DND-41 (cell line): ENCODE data around the gene NAA15.

ENCODE experiments used
- ATAC-seq: fragments of 200-7000 bp; cut with Tn5 transposase; 3 replicates; pipeline ENCODE4 v1.9.1; 2021; ENCODE audit warnings: low read depth; ENCODE audit not compliant: insufficient read depth
- DNase-seq: peaks from one replicate; pipeline ENCODE4 v3.0.0-alpha.2; 2020
- H2AFZ ChIP-seq: 2 replicates; pipeline ENCODE4 v1.6.0; 2012; ENCODE audit warnings: low read depth, low read length
- H3K27ac ChIP-seq: 2 replicates; pipeline ENCODE4 v1.5.1; 2012; ENCODE audit warnings: low read length, inconsistent platforms
- H3K27me3 ChIP-seq: fragments of 200-600 bp; sonication (generic); 2 replicates; pipeline ENCODE4 v1.6.0; 2012; ENCODE audit warnings: low read length, mild to moderate bottlenecking, inconsistent platforms; ENCODE audit not compliant: insufficient read depth, poor library complexity
- H3K36me3 ChIP-seq: 2 replicates; pipeline ENCODE4 v1.5.1; 2012; ENCODE audit warnings: low read length, inconsistent platforms; ENCODE audit not compliant: insufficient read depth
- H3K4me1 ChIP-seq: 2 replicates; pipeline ENCODE4 v1.5.1; 2012; ENCODE audit warnings: mild to moderate bottlenecking, low read length; ENCODE audit not compliant: insufficient read depth
- H3K4me2 ChIP-seq: 2 replicates; pipeline ENCODE4 v1.6.0; 2012; ENCODE audit warnings: mild to moderate bottlenecking, moderate library complexity, low read length, inconsistent platforms; ENCODE audit not compliant: insufficient read depth
- H3K4me3 ChIP-seq, 2 experiments: fragments of 200-600 bp in 1 of 2; shearing (Covaris generic) in 1 of 2; 2 replicates each; pipeline ENCODE4 v1.5.1; 2012 to 2016; ENCODE audit warnings: inconsistent platforms in 2 of 2, low read length in 2 of 2, mild to moderate bottlenecking in 2 of 2, low read depth in 1 of 2, moderate library complexity in 1 of 2
- H3K79me2 ChIP-seq: 2 replicates; pipeline ENCODE4 v1.6.0; 2012; ENCODE audit warnings: low read length, inconsistent platforms; ENCODE audit not compliant: insufficient read depth
- H3K9ac ChIP-seq: 2 replicates; pipeline ENCODE4 v1.6.0; 2012; ENCODE audit warnings: low read depth, mild to moderate bottlenecking, inconsistent platforms, low read length, moderate library complexity
- H3K9me3 ChIP-seq: 2 replicates; pipeline ENCODE4 v1.5.1; 2012; ENCODE audit warnings: low read length, moderate library complexity, mild to moderate bottlenecking, inconsistent platforms; ENCODE audit not compliant: insufficient read depth, severe bottlenecking
- H4K20me1 ChIP-seq: 2 replicates; pipeline ENCODE4 v1.6.0; 2012; ENCODE audit warnings: low read length; ENCODE audit not compliant: insufficient read depth
- CTCF ChIP-seq: IDR thresholded peaks from 2 replicates; pipeline ENCODE4 v1.5.1; 2012; ENCODE audit warnings: borderline replicate concordance, low read length, moderate library complexity, mild to moderate bottlenecking; ENCODE audit not compliant: poor library complexity, severe bottlenecking; ENCODE audit errors: extremely low read depth
- EZH2 ChIP-seq: IDR thresholded peaks from 3 replicates; pipeline ENCODE4 v1.6.1; 2012; ENCODE audit warnings: borderline replicate concordance, low read depth, mild to moderate bottlenecking, moderate library complexity, low read length, inconsistent platforms; ENCODE audit not compliant: severe bottlenecking

Gene NAA15

GRCh38 chr4:139457318-139457717 is 156.0 kb downstream of the NAA15 start:
- no peak overlapping the region for H3K9ac ChIP-seq
- H3K4me3 ChIP-seq: no peak overlapping the region
- H4K20me1 ChIP-seq: peaks cover 4% of the 10 kb centered on the region; the same call in 1 of the 2 replicates
- H3K27me3 ChIP-seq: no peaks in the 10 kb centered on the region
- no peaks in the 10 kb centered on the region for H3K9me3 ChIP-seq
- TF ChIP-seq CTCF (no peak), EZH2 (no peak)
- H3K27ac ChIP-seq: no peak overlapping the region
- no peaks in the 10 kb centered on the region; the same call in 1 of the 2 replicates for H3K36me3 ChIP-seq
- no peak overlapping the region for H2AFZ ChIP-seq
- peak overlapping the region; percentile 23; the same call in 1 of the 2 replicates for H3K4me2 ChIP-seq
- no peak for ATAC-seq
- peaks cover 40% of the 10 kb centered on the region for H3K4me1 ChIP-seq
- H3K79me2 ChIP-seq: peaks cover 57% of the 10 kb centered on the region
- no peak for DNase-seq

GRCh38 chr4:139458543-139458942 is 157.2 kb downstream of the NAA15 start:
- ATAC-seq: no peak
- Histone ChIP-seq H3K27ac (no peak overlapping the region), H3K27me3 (no peaks in the 10 kb centered on the region), H4K20me1 (peaks cover 4% of the 10 kb centered on the region; the same call in 1 of the 2 replicates), H3K4me2 (no peak overlapping the region), H3K9me3 (no peaks in the 10 kb centered on the region), H3K36me3 (no peaks in the 10 kb centered on the region), H3K4me3 (no peak overlapping the region), H2AFZ (no peak overlapping the region), H3K9ac (no peak overlapping the region), H3K79me2 (peaks cover 51% of the 10 kb centered on the region), H3K4me1 (peaks cover 32% of the 10 kb centered on the region)
- no peak for TF ChIP-seq EZH2
- no peak for TF ChIP-seq CTCF
- DNase-seq: no peak

GRCh38 chr4:139458999-139459398 is 157.7 kb downstream of the NAA15 start:
- Histone ChIP-seq H3K9me3 (no peaks in the 10 kb centered on the region), H2AFZ (no peak overlapping the region), H3K4me2 (no peak overlapping the region), H3K4me3 (no peak overlapping the region), H3K9ac (no peak overlapping the region), H3K27me3 (no peaks in the 10 kb centered on the region), H3K27ac (no peak overlapping the region), H3K79me2 (peaks cover 55% of the 10 kb centered on the region), H3K36me3 (no peaks in the 10 kb centered on the region), H4K20me1 (peaks cover 4% of the 10 kb centered on the region; the same call in 1 of the 2 replicates), H3K4me1 (peaks cover 32% of the 10 kb centered on the region)
- no peak for ATAC-seq
- no peak for DNase-seq
- TF ChIP-seq CTCF (no peak), EZH2 (no peak)

GRCh38 chr4:139460565-139460964 is 159.3 kb downstream of the NAA15 start:
- ATAC-seq (no peak), DNase-seq (no peak)
- Histone ChIP-seq H3K9me3 (no peaks in the 10 kb centered on the region), H3K4me1 (peaks cover 17% of the 10 kb centered on the region), H4K20me1 (peaks cover 4% of the 10 kb centered on the region; the same call in 1 of the 2 replicates), H3K27ac (no peak overlapping the region), H3K36me3 (no peaks in the 10 kb centered on the region), H3K4me3 (no peak overlapping the region), H3K4me2 (no peak overlapping the region), H2AFZ (no peak overlapping the region), H3K9ac (no peak overlapping the region), H3K27me3 (no peaks in the 10 kb centered on the region), H3K79me2 (peaks cover 43% of the 10 kb centered on the region)
- no peak for TF ChIP-seq EZH2
- TF ChIP-seq CTCF: no peak
